Measurements from ENCODE around the gene LMAN1. TPM values are rescaled to one million over a fixed set of nuclear protein-coding genes. Genes with fewer than 3 reads are reported as not detected.

LMAN1 gene
- total and polyA plus RNA-seq, 10 of the 15 experiments (the other 5 are each of a cell fraction or from before 2014, with no cell fraction given), result 15.0 to 78.9 (median 67.5) TPM

- no peak for FAIRE-seq
- ChIA-PET RAD21 (ENCODE audit: unreplicated experiment) (interaction anchor here (1.3 kb wide), 1 partner anchor 102 kb away, joined by 8 read pairs; no protein-coding TSS in a partner anchor), CTCF (interaction anchor here (0.7 to 1.5 kb wide), 5 partner anchors 9 to 103 kb away, joined by 3 to 6 read pairs (median 3); no protein-coding TSS in a partner anchor), SMC1A (ENCODE audit: uncharacterized antibody, unreplicated experiment) (interaction anchor here (0.6 to 0.9 kb wide), 3 partner anchors 79 to 686 kb away, joined by 3 read pairs; no protein-coding TSS in a partner anchor), POLR2A (no interaction called here)
- Histone ChIP-seq H4K20me1 (ENCODE audit: control insufficient read depth, insufficient read depth) (no peaks in the 10 kb centered on the region), H3K4me3 (no peak overlapping the region), H3K27me3 (replicated peaks in 1 of 2; ENCODE audit: control insufficient read depth in 2 of 2, insufficient read depth in 2 of 2, low read length in 1 of 2) (peaks cover 3 to 7% of the 10 kb centered on the region in 2 experiments; a peak in 3 of 4 replicates), H3K79me2 (ENCODE audit: control insufficient read depth, insufficient read depth, low read length) (no peaks in the 10 kb centered on the region), H3K9me3 (replicated peaks; ENCODE audit: control insufficient read depth, insufficient read depth, low read length) (no peaks in the 10 kb centered on the region; the same call in 2 of the 3 replicates), H3K36me3 (ENCODE audit: control insufficient read depth in 2 of 2, insufficient read depth in 2 of 2, low read length in 1 of 2) (no peaks in the 10 kb centered on the region), H3K4me2 (ENCODE audit: control insufficient read depth, insufficient read depth) (no peak overlapping the region), H3K4me1 (ENCODE audit: control insufficient read depth, insufficient read depth, low read length) (no peaks in the 10 kb centered on the region), H3K9ac (ENCODE audit: control insufficient read depth, insufficient read depth, low read length) (no peak overlapping the region), H3K27ac (ENCODE audit: control insufficient read depth, insufficient read depth) (no peak overlapping the region), H2AFZ (ENCODE audit: control insufficient read depth, low read depth, low read length) (no peak overlapping the region)
- DNase-seq (ENCODE audit: low read depth, low spot score), result no peak
- ATAC-seq, result no peak
- 44% methylated on average over 3 of the region's 3 CpGs for WGBS (ENCODE audit: insufficient coverage, insufficient replicate concordance, low lambda C conversion rate, missing lambda C conversion rate)
- BruUV-seq (replicated peaks), result no TSS peak
- TF ChIP-seq CBX3 (IDR thresholded peaks at IDR 0.05; ENCODE audit: borderline replicate concordance, low read depth) (no peak), NBN (IDR thresholded peaks at IDR 0.05) (no peak), NR2F1 (conservative IDR thresholded peaks at IDR 0.05) (no peak), MTA3 (IDR thresholded peaks at IDR 0.05; ENCODE audit: borderline replicate concordance, low read length) (no peak), NKRF (conservative IDR thresholded peaks at IDR 0.05) (no peak), ZNF622 (IDR thresholded peaks at IDR 0.05) (no peak), SREBF1 (IDR thresholded peaks at IDR 0.05; ENCODE audit: low read length) (no peak), NFIC (IDR thresholded peaks at IDR 0.05; ENCODE audit: low read depth, low read length) (no peak), LARP7 (IDR thresholded peaks at IDR 0.05) (no peak)
- TF ChIP-seq, protein P1, sequence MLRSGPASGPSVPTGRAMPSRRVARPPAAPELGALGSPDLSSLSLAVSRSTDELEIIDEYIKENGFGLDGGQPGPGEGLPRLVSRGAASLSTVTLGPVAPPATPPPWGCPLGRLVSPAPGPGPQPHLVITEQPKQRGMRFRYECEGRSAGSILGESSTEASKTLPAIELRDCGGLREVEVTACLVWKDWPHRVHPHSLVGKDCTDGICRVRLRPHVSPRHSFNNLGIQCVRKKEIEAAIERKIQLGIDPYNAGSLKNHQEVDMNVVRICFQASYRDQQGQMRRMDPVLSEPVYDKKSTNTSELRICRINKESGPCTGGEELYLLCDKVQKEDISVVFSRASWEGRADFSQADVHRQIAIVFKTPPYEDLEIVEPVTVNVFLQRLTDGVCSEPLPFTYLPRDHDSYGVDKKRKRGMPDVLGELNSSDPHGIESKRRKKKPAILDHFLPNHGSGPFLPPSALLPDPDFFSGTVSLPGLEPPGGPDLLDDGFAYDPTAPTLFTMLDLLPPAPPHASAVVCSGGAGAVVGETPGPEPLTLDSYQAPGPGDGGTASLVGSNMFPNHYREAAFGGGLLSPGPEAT (IDR thresholded peaks at IDR 0.05; ENCODE audit: low read depth), result no peak
- intact Hi-C loops (cut with micrococcal nuclease; ENCODE audit: unreplicated experiment), result no loop called here
- in situ Hi-C loops (cut with MboI), result no loop called here
These were observed 58.3 kb downstream of the LMAN1 start for GRCh38 chr18:59300676-59301285.

Data from GM12878 (cell line).